ENCODE data around the gene INSRR. TPM values are rescaled to one million over a fixed set of nuclear protein-coding genes. Genes with fewer than 3 reads are reported as not detected.
A peak's percentile ranks its signal among the peaks of the same experiment; 100 is the strongest.

INSRR gene
- total RNA-seq, 1 donor from 2014 or later, result not detected

DNA sequence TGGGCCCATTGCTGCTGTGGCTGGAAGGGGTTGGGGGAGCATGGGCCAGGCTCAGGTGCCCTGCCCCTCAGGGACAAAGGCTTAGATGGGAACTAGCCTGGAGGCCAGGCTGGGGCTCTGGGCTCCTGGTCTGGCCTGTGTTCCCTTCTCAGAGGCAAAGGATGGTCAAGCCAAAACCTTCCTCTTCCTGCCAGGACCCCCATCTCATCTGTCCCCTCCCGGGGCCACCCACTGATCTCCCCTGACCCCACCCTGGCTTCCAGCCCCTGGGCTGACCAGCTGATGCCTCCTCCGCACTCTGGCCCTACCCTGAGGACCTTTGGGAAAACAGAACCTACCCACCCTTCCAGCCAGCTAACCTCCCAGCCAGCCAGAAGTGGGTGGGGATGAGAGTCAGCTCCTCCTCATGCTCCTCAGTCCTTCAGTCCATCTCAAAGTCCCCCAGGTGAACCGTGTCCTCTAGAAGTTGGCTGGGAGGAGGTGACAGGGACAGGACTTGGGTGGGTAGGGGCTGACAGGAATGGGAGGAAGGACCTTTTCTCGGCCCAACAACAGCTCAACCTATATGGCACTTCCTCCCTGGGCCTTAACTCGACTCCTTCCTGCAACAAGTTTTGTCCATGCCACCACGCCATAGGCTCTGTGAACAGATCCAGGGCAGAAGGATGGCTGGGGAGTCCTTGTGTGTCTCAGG is 42.1 kb upstream of the INSRR start:
- H3K36me3 Mint-ChIP-seq (ENCODE audit: low read depth), result no peaks in the 10 kb centered on the region

DNA sequence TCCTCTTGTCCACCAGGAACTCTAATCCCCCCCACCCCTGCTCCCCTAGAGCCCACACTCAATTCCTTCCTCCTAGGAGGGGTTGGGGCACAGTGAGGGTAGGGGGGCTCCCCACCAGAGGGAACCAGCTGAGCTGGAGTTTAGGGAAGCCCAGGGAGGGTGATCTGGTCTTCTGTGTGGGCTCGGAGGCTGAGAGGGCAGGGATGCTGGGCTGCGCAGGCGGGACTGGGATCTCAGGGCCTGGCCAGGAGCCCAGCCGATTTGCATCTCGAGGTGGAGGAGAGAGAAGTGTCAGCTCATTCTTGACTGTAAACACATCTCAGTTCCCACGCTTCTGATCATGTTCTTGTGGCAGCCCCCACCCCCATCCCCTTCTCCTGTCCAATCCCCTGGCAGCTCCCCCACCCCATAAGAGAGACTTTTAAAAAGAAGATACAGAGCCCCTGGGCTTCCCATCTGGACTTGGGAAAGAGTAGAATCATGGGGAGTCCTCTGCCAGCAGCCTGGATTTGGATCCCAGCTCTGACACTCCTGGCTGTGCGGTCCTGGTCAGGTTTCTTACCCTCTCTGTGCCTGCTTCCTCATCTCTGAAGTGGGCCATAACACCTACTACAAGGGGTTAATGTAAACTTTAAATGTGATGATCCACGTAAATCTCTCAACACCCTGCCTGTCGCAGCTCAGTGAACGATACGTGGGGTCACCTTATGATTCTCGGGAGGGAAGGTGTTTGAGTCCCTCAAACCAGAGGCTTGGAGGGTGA is 41.2 kb upstream of the INSRR start:
- DNase-seq (ENCODE audit: low spot score), result no peak

More for the DNA sequence above, 42.1 kb upstream of the INSRR start:
- TF ChIP-seq CTCF (IDR thresholded peaks at IDR 0.05), result no peak
- DNase-seq (ENCODE audit: low spot score), result peak; percentile 50
- no peak overlapping the region for H3K4me3 Mint-ChIP-seq (ENCODE audit: unreplicated experiment)
- H3K4me1 Mint-ChIP-seq (ENCODE audit: low read depth), result peaks cover 43% of the 10 kb centered on the region
- no peak overlapping the region for H3K27ac Mint-ChIP-seq (ENCODE audit: unreplicated experiment)
- H3K9me3 Mint-ChIP-seq (ENCODE audit: low read depth), result no peaks in the 10 kb centered on the region
- peaks cover 2% of the 10 kb centered on the region for H3K27me3 Mint-ChIP-seq (ENCODE audit: low read depth)

DNA sequence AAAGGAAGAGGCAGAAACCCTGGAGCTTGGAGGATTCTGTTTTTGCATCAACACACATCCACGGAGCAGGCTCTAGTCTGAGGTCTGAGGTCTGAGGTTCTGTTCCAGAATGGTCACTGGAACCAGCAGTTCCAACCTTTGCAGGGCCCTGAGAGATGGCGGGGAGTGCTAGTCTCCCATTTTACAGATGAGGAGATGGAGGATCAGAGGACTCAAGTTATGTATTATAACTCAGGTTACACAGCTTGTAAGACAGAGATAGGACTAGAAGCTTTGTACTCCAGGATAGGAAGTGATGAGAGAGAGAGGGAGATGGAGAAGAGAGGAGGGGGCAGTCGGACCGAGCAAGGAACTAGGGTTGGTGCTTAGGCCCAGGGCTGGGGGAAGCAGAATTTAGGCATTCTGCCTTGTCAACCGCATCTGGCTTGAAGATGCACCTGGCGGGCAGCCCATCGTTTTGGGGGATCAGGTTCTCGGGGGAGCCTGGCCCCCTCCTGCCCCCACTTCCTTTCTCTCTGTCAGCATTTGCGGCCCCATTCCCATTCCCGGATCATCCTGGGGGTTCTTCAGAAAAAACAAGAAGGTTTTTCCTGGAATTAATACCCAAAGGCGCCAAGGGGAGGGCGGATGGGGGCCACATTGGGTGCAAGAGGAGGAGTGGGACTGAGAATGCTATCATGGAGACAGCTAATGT is 40.2 kb upstream of the INSRR start:
- Mint-ChIP-seq H3K9me3 (ENCODE audit: low read depth) (no peaks in the 10 kb centered on the region), H3K4me1 (ENCODE audit: low read depth) (peaks cover 62% of the 10 kb centered on the region), H3K4me3 (ENCODE audit: unreplicated experiment) (no peak overlapping the region), H3K36me3 (ENCODE audit: low read depth) (no peaks in the 10 kb centered on the region), H3K27ac (ENCODE audit: unreplicated experiment) (peak overlapping the region; percentile 95), H3K27me3 (ENCODE audit: low read depth) (peaks cover 2% of the 10 kb centered on the region)
- TF ChIP-seq CTCF (IDR thresholded peaks at IDR 0.05), result no peak
- DNase-seq (ENCODE audit: low spot score), result no peak

More for the DNA sequence above, 41.2 kb upstream of the INSRR start:
- peaks cover 2% of the 10 kb centered on the region for H3K27me3 Mint-ChIP-seq (ENCODE audit: low read depth)
- no peak for TF ChIP-seq CTCF (IDR thresholded peaks at IDR 0.05)
- H3K36me3 Mint-ChIP-seq (ENCODE audit: low read depth), result no peaks in the 10 kb centered on the region
- H3K4me1 Mint-ChIP-seq (ENCODE audit: low read depth), result peaks cover 52% of the 10 kb centered on the region
- H3K27ac Mint-ChIP-seq (ENCODE audit: unreplicated experiment), result no peak overlapping the region
- H3K9me3 Mint-ChIP-seq (ENCODE audit: low read depth), result no peaks in the 10 kb centered on the region
- H3K4me3 Mint-ChIP-seq (ENCODE audit: unreplicated experiment), result no peak overlapping the region

GRCh38 chr1:156898161-156898566 is 39.2 kb upstream of the INSRR start:
- Mint-ChIP-seq H3K4me1 (ENCODE audit: low read depth) (peaks cover 68% of the 10 kb centered on the region), H3K4me3 (ENCODE audit: unreplicated experiment) (peak overlapping the region; percentile 23), H3K9me3 (ENCODE audit: low read depth) (no peaks in the 10 kb centered on the region), H3K36me3 (ENCODE audit: low read depth) (no peaks in the 10 kb centered on the region), H3K27ac (ENCODE audit: unreplicated experiment) (peak overlapping the region; percentile 95), H3K27me3 (ENCODE audit: low read depth) (peaks cover 2% of the 10 kb centered on the region)
- no peak for DNase-seq (ENCODE audit: low spot score)
- TF ChIP-seq CTCF (IDR thresholded peaks at IDR 0.05), result no peak

Measured in chondrocyte (in vitro differentiated cells).